HCT116 (cell line): ENCODE results near the gene TRIM6.

Experiments
- CBX3 ChIP-seq: IDR thresholded peaks from 2 replicates; pipeline ENCODE4 v1.6.1; 2012; ENCODE audit warnings: low read depth
- EZH2 ChIP-seq: fragments of 200-600 bp; sonication (generic); IDR thresholded peaks from 2 replicates; pipeline ENCODE4 v1.6.1; 2017; ENCODE audit warnings: antibody characterized with exemption, mixed run types
- EZH2phosphoT487 ChIP-seq: fragments of 200-600 bp; IDR thresholded peaks from 2 replicates; pipeline ENCODE4 v1.6.1; 2018; ENCODE audit warnings: antibody characterized with exemption, borderline replicate concordance
- FOSL1 ChIP-seq: IDR thresholded peaks from 2 replicates; pipeline ENCODE4 v1.6.1; 2012; ENCODE audit warnings: low read depth
- JUND ChIP-seq: IDR thresholded peaks from 2 replicates; pipeline ENCODE4 v1.6.1; 2012
- POLR2A ChIP-seq: IDR thresholded peaks from 2 replicates; pipeline ENCODE4 v1.7.0; 2011; ENCODE audit warnings: borderline replicate concordance; ENCODE audit not compliant: insufficient read depth, insufficient read length; ENCODE audit errors: extremely low read depth
- POLR2AphosphoS5 ChIP-seq: IDR thresholded peaks from 2 replicates; pipeline ENCODE4 v1.6.1; 2011; ENCODE audit warnings: mild to moderate bottlenecking, low read depth, low read length, moderate library complexity
- RAD21 ChIP-seq: IDR thresholded peaks from 2 replicates; pipeline ENCODE4 v1.6.1; 2012; ENCODE audit warnings: low read depth, mild to moderate bottlenecking
- SIN3A ChIP-seq: IDR thresholded peaks from 2 replicates; pipeline ENCODE4 v1.6.1; 2012; ENCODE audit warnings: low read depth
- TCF7L2 ChIP-seq: IDR thresholded peaks from 2 replicates; pipeline ENCODE4 v1.7.0; 2011; ENCODE audit warnings: borderline replicate concordance, inconsistent platforms; ENCODE audit not compliant: insufficient read depth, insufficient read length; ENCODE audit errors: extremely low read depth
- YY1 ChIP-seq: IDR thresholded peaks from 2 replicates; pipeline ENCODE4 v1.6.1; 2011; ENCODE audit warnings: low read length, low read depth, moderate library complexity, mild to moderate bottlenecking; ENCODE audit not compliant: insufficient replicate concordance; ENCODE audit errors: extremely low read depth
- ZNF274 ChIP-seq: fragments of 200-500 bp; sonication (Bioruptor generic); IDR thresholded peaks from 2 replicates; pipeline ENCODE4 v1.6.1; 2014; ENCODE audit warnings: mild to moderate bottlenecking, low read depth, low read length, inconsistent platforms
- TF ChIP-seq, protein P1 (sequence below), 3 experiments: fragments of 200-600 bp in 1 of 3; sonication (generic) in 1 of 3; IDR thresholded peaks in 2 of 3; conservative IDR thresholded peaks in 1 of 3; 2 replicates each; pipeline ENCODE4 v1.5.1; 2012 to 2017; ENCODE audit warnings: low read depth in 2 of 3, low read length in 2 of 3, antibody characterized with exemption in 1 of 3, borderline replicate concordance in 1 of 3, control low read depth in 1 of 3, mild to moderate bottlenecking in 1 of 3, mixed read lengths in 1 of 3, mixed run types in 1 of 3, moderate library complexity in 1 of 3; ENCODE audit not compliant: insufficient read depth in 1 of 3
- TF ChIP-seq, protein P2 (sequence below): IDR thresholded peaks from 2 replicates; pipeline ENCODE4 v1.6.1; 2012

- no peak for TF ChIP-seq EZH2
- TF ChIP-seq, protein P1, sequence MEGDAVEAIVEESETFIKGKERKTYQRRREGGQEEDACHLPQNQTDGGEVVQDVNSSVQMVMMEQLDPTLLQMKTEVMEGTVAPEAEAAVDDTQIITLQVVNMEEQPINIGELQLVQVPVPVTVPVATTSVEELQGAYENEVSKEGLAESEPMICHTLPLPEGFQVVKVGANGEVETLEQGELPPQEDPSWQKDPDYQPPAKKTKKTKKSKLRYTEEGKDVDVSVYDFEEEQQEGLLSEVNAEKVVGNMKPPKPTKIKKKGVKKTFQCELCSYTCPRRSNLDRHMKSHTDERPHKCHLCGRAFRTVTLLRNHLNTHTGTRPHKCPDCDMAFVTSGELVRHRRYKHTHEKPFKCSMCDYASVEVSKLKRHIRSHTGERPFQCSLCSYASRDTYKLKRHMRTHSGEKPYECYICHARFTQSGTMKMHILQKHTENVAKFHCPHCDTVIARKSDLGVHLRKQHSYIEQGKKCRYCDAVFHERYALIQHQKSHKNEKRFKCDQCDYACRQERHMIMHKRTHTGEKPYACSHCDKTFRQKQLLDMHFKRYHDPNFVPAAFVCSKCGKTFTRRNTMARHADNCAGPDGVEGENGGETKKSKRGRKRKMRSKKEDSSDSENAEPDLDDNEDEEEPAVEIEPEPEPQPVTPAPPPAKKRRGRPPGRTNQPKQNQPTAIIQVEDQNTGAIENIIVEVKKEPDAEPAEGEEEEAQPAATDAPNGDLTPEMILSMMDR (IDR thresholded peaks at IDR 0.05 in 2 of 3, conservative IDR thresholded peaks at IDR 0.05 in 1 of 3; ENCODE audit: borderline replicate concordance in 1 of 3, insufficient read depth in 1 of 3, low read depth in 2 of 3, low read length in 2 of 3), result no peak
- TF ChIP-seq POLR2A, result no peak
- TF ChIP-seq POLR2AphosphoS5, result no peak
- TF ChIP-seq JUND, result peak; percentile 88
- TF ChIP-seq SIN3A, result 0 out of 2 replicates have a peak, but pooled peaks have one; percentile 39
- TF ChIP-seq RAD21, result no peak
- no peak for TF ChIP-seq YY1
- TF ChIP-seq, protein P2, sequence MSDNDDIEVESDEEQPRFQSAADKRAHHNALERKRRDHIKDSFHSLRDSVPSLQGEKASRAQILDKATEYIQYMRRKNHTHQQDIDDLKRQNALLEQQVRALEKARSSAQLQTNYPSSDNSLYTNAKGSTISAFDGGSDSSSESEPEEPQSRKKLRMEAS, result 0 out of 2 replicates have a peak, but pooled peaks have one; percentile 16
- TF ChIP-seq TCF7L2, result no peak
- TF ChIP-seq FOSL1, result peak; percentile 95
- TF ChIP-seq ZNF274, result no peak
- TF ChIP-seq CBX3, result peak; percentile 71
- TF ChIP-seq EZH2phosphoT487, result no peak
Observed at GRCh38 chr11:5550440-5551095, 45.9 kb upstream of the TRIM6 start.
